ENCODE results near the gene SUSD5. TPM values are rescaled to one million over a fixed set of nuclear protein-coding genes. Genes with fewer than 3 reads are reported as not detected.
"Not testable (repeated sequence)": the region's sequence is repeated elsewhere in the genome, so short reads cannot be mapped to it uniquely, and the experiment has no call there.

The SUSD5 gene
- total RNA-seq, 1 donor from 2014 or later: 2.0 TPM

DNA sequence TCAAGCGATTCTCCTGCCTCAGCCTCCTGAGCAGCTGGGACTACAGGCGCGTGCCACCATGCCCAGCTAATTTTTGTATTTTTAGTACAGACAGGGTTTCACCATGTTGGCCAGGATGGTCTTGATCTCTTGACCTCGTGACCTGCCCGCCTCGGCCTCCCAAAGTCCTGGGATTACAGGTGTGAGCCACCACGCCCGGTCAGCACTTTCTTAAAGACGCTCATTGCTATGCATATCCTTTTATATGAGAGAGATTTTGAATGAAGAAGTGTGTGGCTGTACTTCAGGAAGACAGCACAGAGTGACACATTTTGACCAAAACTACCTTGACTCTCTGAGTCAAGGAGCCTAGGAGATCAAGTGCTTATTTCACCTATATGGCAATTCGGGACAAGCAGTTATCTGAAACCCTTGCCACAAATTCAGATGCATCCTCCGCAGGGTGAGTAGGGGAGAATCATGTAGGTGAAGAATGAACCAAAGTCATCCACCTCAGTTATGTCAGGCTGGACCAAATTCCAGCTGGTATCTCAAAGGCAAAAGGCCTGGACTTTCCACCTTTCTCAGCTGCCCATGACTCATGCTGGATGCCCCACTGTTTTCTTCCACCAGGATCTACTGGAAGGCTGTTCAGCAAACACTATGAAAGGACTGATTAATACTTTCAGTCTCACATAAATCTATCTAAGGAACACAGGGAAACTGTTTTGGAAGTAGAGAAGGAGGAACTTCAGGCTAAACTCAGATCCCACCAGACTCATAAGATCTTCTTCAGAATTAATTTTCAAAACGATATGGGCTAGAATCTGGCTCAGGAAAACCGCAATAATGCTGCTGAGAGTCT, 31.9 kb downstream of the SUSD5 start:
- TF ChIP-seq, protein P1, sequence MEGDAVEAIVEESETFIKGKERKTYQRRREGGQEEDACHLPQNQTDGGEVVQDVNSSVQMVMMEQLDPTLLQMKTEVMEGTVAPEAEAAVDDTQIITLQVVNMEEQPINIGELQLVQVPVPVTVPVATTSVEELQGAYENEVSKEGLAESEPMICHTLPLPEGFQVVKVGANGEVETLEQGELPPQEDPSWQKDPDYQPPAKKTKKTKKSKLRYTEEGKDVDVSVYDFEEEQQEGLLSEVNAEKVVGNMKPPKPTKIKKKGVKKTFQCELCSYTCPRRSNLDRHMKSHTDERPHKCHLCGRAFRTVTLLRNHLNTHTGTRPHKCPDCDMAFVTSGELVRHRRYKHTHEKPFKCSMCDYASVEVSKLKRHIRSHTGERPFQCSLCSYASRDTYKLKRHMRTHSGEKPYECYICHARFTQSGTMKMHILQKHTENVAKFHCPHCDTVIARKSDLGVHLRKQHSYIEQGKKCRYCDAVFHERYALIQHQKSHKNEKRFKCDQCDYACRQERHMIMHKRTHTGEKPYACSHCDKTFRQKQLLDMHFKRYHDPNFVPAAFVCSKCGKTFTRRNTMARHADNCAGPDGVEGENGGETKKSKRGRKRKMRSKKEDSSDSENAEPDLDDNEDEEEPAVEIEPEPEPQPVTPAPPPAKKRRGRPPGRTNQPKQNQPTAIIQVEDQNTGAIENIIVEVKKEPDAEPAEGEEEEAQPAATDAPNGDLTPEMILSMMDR (IDR thresholded peaks at IDR 0.05; ENCODE audit: partially characterized antibody, unreplicated experiment): no peak
- Mint-ChIP-seq H3K9me3 (ENCODE audit: unreplicated experiment) (peaks cover 1% of the 10 kb centered on the region), H3K36me3 (ENCODE audit: unreplicated experiment) (no peaks in the 10 kb centered on the region), H3K4me3 (ENCODE audit: unreplicated experiment) (no peak overlapping the region), H3K27ac (ENCODE audit: unreplicated experiment) (no peak overlapping the region), H3K27me3 (ENCODE audit: unreplicated experiment) (no peaks in the 10 kb centered on the region), H3K4me1 (ENCODE audit: low read depth, unreplicated experiment) (no peaks in the 10 kb centered on the region)
- DNase-seq: no peak

- Mint-ChIP-seq H3K4me1 (ENCODE audit: low read depth, unreplicated experiment) (no peaks in the 10 kb centered on the region), H3K36me3 (ENCODE audit: unreplicated experiment) (no peaks in the 10 kb centered on the region), H3K27ac (ENCODE audit: unreplicated experiment) (no peak overlapping the region), H3K4me3 (ENCODE audit: unreplicated experiment) (no peak overlapping the region), H3K9me3 (ENCODE audit: unreplicated experiment) (peaks cover 1% of the 10 kb centered on the region), H3K27me3 (ENCODE audit: unreplicated experiment) (no peaks in the 10 kb centered on the region)
- no peak for DNase-seq
- TF ChIP-seq, protein P1 (IDR thresholded peaks at IDR 0.05; ENCODE audit: partially characterized antibody, unreplicated experiment): no peak
These were observed 33.7 kb downstream of the SUSD5 start for GRCh38 chr3:33184863-33185262.

GRCh38 chr3:33181641-33182040, 37.0 kb downstream of the SUSD5 start:
- not testable (repeated sequence) for H3K36me3 Mint-ChIP-seq (ENCODE audit: unreplicated experiment); DNase-seq; H3K27ac Mint-ChIP-seq (ENCODE audit: unreplicated experiment); H3K9me3 Mint-ChIP-seq (ENCODE audit: unreplicated experiment); H3K4me1 Mint-ChIP-seq (ENCODE audit: low read depth, unreplicated experiment); H3K4me3 Mint-ChIP-seq (ENCODE audit: unreplicated experiment); H3K27me3 Mint-ChIP-seq (ENCODE audit: unreplicated experiment)

GRCh38 chr3:33181229-33181628, 37.4 kb downstream of the SUSD5 start:
- H3K9me3 Mint-ChIP-seq (ENCODE audit: unreplicated experiment): peaks cover 1% of the 10 kb centered on the region
- TF ChIP-seq, protein P1 (IDR thresholded peaks at IDR 0.05; ENCODE audit: partially characterized antibody, unreplicated experiment): no peak
- no peak overlapping the region for H3K27ac Mint-ChIP-seq (ENCODE audit: unreplicated experiment)
- H3K27me3 Mint-ChIP-seq (ENCODE audit: unreplicated experiment): no peaks in the 10 kb centered on the region
- H3K36me3 Mint-ChIP-seq (ENCODE audit: unreplicated experiment): peaks cover 8% of the 10 kb centered on the region
- H3K4me3 Mint-ChIP-seq (ENCODE audit: unreplicated experiment): no peak overlapping the region
- no peaks in the 10 kb centered on the region for H3K4me1 Mint-ChIP-seq (ENCODE audit: low read depth, unreplicated experiment)
- DNase-seq: no peak

DNA sequence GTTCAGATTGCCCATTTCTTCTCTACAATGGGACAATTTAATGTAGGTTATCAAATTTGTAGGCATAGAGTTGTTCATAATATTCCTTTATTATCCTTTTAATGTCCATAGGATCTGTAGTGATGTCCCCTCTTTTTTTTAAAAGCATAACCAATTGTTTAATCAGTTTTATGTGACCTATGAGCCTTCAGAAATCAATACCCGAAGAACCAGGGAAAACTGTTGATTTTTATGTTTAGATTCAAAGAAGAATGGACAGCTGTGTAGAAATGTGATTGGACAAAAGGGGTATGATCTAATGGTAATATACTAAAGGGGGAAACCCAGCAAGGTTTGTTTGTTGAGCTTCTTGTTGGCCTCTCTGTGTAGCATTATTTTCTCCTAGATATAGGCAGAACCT, 39.5 kb downstream of the SUSD5 start:
- peaks cover 1% of the 10 kb centered on the region for H3K9me3 Mint-ChIP-seq (ENCODE audit: unreplicated experiment)
- no peak for DNase-seq
- H3K36me3 Mint-ChIP-seq (ENCODE audit: unreplicated experiment): peaks cover 8% of the 10 kb centered on the region
- H3K27me3 Mint-ChIP-seq (ENCODE audit: unreplicated experiment): no peaks in the 10 kb centered on the region
- no peak overlapping the region for H3K4me3 Mint-ChIP-seq (ENCODE audit: unreplicated experiment)
- no peak overlapping the region for H3K27ac Mint-ChIP-seq (ENCODE audit: unreplicated experiment)
- H3K4me1 Mint-ChIP-seq (ENCODE audit: low read depth, unreplicated experiment): no peaks in the 10 kb centered on the region
- TF ChIP-seq, protein P1 (IDR thresholded peaks at IDR 0.05; ENCODE audit: partially characterized antibody, unreplicated experiment): no peak

Measured in glutamatergic neuron (in vitro differentiated cells).